Measurements from ENCODE around the gene STPG3. TPM values are rescaled to one million over a fixed set of nuclear protein-coding genes. Genes with fewer than 3 reads are reported as not detected.

STPG3 gene
- total and polyA plus RNA-seq, 2 of the 13 experiments (the other 11 are each of a cell fraction or from before 2014, with no cell fraction given) = not detected

DNA sequence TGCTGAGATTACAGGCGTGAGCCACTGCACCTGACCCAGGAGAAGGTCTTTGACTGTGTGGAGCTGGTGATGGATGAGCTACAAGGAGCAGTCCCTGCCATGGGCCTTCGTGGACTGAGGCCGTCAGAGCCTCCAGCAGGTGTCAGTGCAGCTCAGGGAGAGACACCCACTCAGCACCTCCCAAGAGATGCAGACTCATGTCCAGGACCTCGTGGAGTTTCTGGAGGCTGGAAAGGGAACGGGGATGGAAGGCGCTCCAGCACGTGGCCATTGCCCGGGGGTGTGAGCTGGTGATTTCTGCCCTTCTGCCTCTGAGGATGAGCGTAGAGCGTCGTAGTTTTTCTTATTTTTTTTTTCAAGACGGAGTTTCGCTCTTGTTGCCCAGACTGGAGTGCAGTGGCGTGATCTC, 35.9 kb downstream of the STPG3 start (continued):
- TF ChIP-seq ZNF362 (CRISPR knock-in tag; IDR thresholded peaks at IDR 0.05; ENCODE audit: borderline replicate concordance) = no peak
- TF ChIP-seq, protein P1, sequence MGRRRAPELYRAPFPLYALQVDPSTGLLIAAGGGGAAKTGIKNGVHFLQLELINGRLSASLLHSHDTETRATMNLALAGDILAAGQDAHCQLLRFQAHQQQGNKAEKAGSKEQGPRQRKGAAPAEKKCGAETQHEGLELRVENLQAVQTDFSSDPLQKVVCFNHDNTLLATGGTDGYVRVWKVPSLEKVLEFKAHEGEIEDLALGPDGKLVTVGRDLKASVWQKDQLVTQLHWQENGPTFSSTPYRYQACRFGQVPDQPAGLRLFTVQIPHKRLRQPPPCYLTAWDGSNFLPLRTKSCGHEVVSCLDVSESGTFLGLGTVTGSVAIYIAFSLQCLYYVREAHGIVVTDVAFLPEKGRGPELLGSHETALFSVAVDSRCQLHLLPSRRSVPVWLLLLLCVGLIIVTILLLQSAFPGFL (CRISPR knock-in tag; IDR thresholded peaks at IDR 0.05) = no peak
- no peak for TF ChIP-seq U2AF1 (optimal IDR thresholded peaks at IDR 0.05; ENCODE audit: low read depth, low read length)
- TF ChIP-seq KMT2B (CRISPR knock-in tag; IDR thresholded peaks at IDR 0.05) = no peak
- TF ChIP-seq SIX1 (CRISPR knock-in tag; IDR thresholded peaks at IDR 0.05; ENCODE audit: borderline replicate concordance) = no peak
- no peak for TF ChIP-seq ATAD3A (CRISPR knock-in tag; IDR thresholded peaks at IDR 0.05)
- TF ChIP-seq EHMT2 (IDR thresholded peaks at IDR 0.05; ENCODE audit: borderline replicate concordance, low read depth, low read length) = no peak
- TF ChIP-seq, protein P2, sequence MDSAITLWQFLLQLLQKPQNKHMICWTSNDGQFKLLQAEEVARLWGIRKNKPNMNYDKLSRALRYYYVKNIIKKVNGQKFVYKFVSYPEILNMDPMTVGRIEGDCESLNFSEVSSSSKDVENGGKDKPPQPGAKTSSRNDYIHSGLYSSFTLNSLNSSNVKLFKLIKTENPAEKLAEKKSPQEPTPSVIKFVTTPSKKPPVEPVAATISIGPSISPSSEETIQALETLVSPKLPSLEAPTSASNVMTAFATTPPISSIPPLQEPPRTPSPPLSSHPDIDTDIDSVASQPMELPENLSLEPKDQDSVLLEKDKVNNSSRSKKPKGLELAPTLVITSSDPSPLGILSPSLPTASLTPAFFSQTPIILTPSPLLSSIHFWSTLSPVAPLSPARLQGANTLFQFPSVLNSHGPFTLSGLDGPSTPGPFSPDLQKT (CRISPR knock-in tag; IDR thresholded peaks at IDR 0.05; ENCODE audit: borderline replicate concordance) = no peak
- no peak for TF ChIP-seq MTF2 (CRISPR knock-in tag; IDR thresholded peaks at IDR 0.05; ENCODE audit: borderline replicate concordance)
- TF ChIP-seq HNRNPUL1 (IDR thresholded peaks at IDR 0.05; ENCODE audit: low read depth, low read length) = no peak
- no peak for TF ChIP-seq ZNF670 (CRISPR knock-in tag; IDR thresholded peaks at IDR 0.05; ENCODE audit: borderline replicate concordance)
- TF ChIP-seq GABPA (IDR thresholded peaks at IDR 0.05; ENCODE audit: low read depth, low read length) = no peak
- TF ChIP-seq GABPA (CRISPR knock-in tag; IDR thresholded peaks at IDR 0.05; ENCODE audit: low read depth) = no peak
- no peak for TF ChIP-seq LBX2 (CRISPR knock-in tag; IDR thresholded peaks at IDR 0.05; ENCODE audit: borderline replicate concordance)
- no peak for TF ChIP-seq ZNF605 (CRISPR knock-in tag; IDR thresholded peaks at IDR 0.05)
- no peak for TF ChIP-seq TEAD2 (CRISPR knock-in tag; IDR thresholded peaks at IDR 0.05)
- no peak for TF ChIP-seq EZH2 (conservative IDR thresholded peaks at IDR 0.05; ENCODE audit: low read depth, low read length)
- no peak for TF ChIP-seq ZNF205 (CRISPR knock-in tag; IDR thresholded peaks at IDR 0.05)
- no peak for TF ChIP-seq NR1H2 (CRISPR knock-in tag; IDR thresholded peaks at IDR 0.05; ENCODE audit: borderline replicate concordance, low read depth)
- no peak for TF ChIP-seq ZNF33A (CRISPR knock-in tag; IDR thresholded peaks at IDR 0.05; ENCODE audit: borderline replicate concordance)
- TF ChIP-seq MYNN (CRISPR knock-in tag; IDR thresholded peaks at IDR 0.05; ENCODE audit: low read depth) = no peak
- no peak for TF ChIP-seq REXO4 (CRISPR knock-in tag; IDR thresholded peaks at IDR 0.05; ENCODE audit: borderline replicate concordance)
- TF ChIP-seq ZNF790 (CRISPR knock-in tag; IDR thresholded peaks at IDR 0.05; ENCODE audit: borderline replicate concordance) = no peak
- TF ChIP-seq, protein P3, sequence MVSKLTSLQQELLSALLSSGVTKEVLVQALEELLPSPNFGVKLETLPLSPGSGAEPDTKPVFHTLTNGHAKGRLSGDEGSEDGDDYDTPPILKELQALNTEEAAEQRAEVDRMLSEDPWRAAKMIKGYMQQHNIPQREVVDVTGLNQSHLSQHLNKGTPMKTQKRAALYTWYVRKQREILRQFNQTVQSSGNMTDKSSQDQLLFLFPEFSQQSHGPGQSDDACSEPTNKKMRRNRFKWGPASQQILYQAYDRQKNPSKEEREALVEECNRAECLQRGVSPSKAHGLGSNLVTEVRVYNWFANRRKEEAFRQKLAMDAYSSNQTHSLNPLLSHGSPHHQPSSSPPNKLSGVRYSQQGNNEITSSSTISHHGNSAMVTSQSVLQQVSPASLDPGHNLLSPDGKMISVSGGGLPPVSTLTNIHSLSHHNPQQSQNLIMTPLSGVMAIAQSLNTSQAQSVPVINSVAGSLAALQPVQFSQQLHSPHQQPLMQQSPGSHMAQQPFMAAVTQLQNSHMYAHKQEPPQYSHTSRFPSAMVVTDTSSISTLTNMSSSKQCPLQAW (CRISPR knock-in tag; IDR thresholded peaks at IDR 0.05) = no peak
- no peak for TF ChIP-seq SP4 (CRISPR knock-in tag; IDR thresholded peaks at IDR 0.05)

Measured in HepG2 (cell line).